ENCODE data around the gene CYTH3. TPM values are rescaled to one million over a fixed set of nuclear protein-coding genes. Genes with fewer than 3 reads are reported as not detected.

CYTH3 gene
- total RNA-seq, 1 experiment from 2014 or later: 16.7 TPM

DNA sequence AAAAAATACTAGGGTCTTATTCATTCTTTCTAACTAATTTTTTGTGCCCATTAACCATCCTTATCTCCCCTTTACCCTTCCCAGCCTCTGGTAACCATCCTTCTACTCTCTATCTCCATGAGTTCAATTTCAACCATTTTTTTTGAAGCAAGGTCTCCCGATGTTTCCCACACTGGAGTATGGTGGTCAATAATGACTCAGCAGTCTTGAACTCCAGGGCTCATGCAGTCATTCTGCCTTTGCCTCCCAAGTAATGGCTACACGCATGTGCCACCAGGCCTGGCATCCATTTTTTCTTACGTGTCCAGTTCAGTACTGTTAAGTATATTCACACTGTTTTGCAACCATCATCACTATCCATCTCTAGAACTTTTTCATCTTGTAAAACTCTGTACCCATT is 60.4 kb downstream of the CYTH3 start:
- ChIA-PET CTCF (no interaction called here), RAD21 (ENCODE audit: low non-redundant PET in 1 of 2, low total read pairs in 2 of 2, uncharacterized antibody in 2 of 2, unreplicated experiment in 2 of 2) (no interaction called here), POLR2A (no interaction called here)
- no peaks in the 10 kb centered on the region for H3K4me1 ChIP-seq (ENCODE audit: control insufficient read depth in 1 of 2, insufficient read depth in 2 of 2, low read length in 2 of 2)
- no peak overlapping the region for H3K9ac ChIP-seq (ENCODE audit: low read length)
- no peak overlapping the region for H2AFZ ChIP-seq (ENCODE audit: low read depth, low read length, poor library complexity, severe bottlenecking)
- DNase-seq (ENCODE audit: low read depth, low spot score) (no peak), ATAC-seq (no peak)
- no peaks in the 10 kb centered on the region for H3K36me3 ChIP-seq (ENCODE audit: control insufficient read depth in 1 of 2, insufficient read depth in 2 of 2, low read length in 2 of 2)
- H3K9me3 ChIP-seq (ENCODE audit: control insufficient read depth in 1 of 2, insufficient read depth in 1 of 2, low read depth in 1 of 2, low read length in 2 of 2): no peaks in the 10 kb centered on the region
- peaks cover 26% of the 10 kb centered on the region for H3K79me2 ChIP-seq (ENCODE audit: insufficient read depth, low read length)
- H3K4me2 ChIP-seq (ENCODE audit: low read length): no peak overlapping the region
- TF ChIP-seq FOSL1 (IDR thresholded peaks at IDR 0.05; ENCODE audit: low read depth): no peak
- no peak for TF ChIP-seq ZBTB33 (IDR thresholded peaks at IDR 0.05; ENCODE audit: extremely low read depth, insufficient replicate concordance, low read length)
- TF ChIP-seq, protein P1, sequence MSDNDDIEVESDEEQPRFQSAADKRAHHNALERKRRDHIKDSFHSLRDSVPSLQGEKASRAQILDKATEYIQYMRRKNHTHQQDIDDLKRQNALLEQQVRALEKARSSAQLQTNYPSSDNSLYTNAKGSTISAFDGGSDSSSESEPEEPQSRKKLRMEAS (IDR thresholded peaks at IDR 0.05): no peak
- no peak for TF ChIP-seq REST (IDR thresholded peaks at IDR 0.05; ENCODE audit: low read depth)
- no peak for TF ChIP-seq RAD21 (IDR thresholded peaks at IDR 0.05; ENCODE audit: low read depth)
- no peak for TF ChIP-seq CTCF (IDR thresholded peaks at IDR 0.05 in 2 of 3, conservative IDR thresholded peaks at IDR 0.05 in 1 of 3; ENCODE audit: borderline replicate concordance in 1 of 3, insufficient read depth in 1 of 3, low read depth in 2 of 3, low read length in 2 of 3)
- no peak for TF ChIP-seq ZNF274 (IDR thresholded peaks at IDR 0.05; ENCODE audit: low read depth, low read length)
- no peak for TF ChIP-seq EGR1 (IDR thresholded peaks at IDR 0.05; ENCODE audit: low read depth)
- no peak for TF ChIP-seq POLR2A (IDR thresholded peaks at IDR 0.05; ENCODE audit: borderline replicate concordance, extremely low read depth, insufficient read depth, insufficient read length)
- TF ChIP-seq EZH2phosphoT487 (IDR thresholded peaks at IDR 0.05; ENCODE audit: borderline replicate concordance): no peak
- no peak for TF ChIP-seq EZH2 (IDR thresholded peaks at IDR 0.05)
- BruUV-seq (replicated peaks): no TSS peak
- no peaks in the 10 kb centered on the region for H3K9me2 ChIP-seq (ENCODE audit: insufficient read depth)
- H4K20me1 ChIP-seq (ENCODE audit: insufficient read depth): no peaks in the 10 kb centered on the region
- no peaks in the 10 kb centered on the region for H3K27me3 ChIP-seq (ENCODE audit: insufficient read depth, low read length)
- no peak overlapping the region for H3K4me3 ChIP-seq (replicated peaks in 1 of 2; ENCODE audit: low read depth in 1 of 2, low read length in 2 of 2)
- H3K27ac ChIP-seq (ENCODE audit: low read depth, low read length): no peak overlapping the region
- intact Hi-C loops (cut with micrococcal nuclease): no loop called here
